ENCODE data around the gene EDIL3.

DNA sequence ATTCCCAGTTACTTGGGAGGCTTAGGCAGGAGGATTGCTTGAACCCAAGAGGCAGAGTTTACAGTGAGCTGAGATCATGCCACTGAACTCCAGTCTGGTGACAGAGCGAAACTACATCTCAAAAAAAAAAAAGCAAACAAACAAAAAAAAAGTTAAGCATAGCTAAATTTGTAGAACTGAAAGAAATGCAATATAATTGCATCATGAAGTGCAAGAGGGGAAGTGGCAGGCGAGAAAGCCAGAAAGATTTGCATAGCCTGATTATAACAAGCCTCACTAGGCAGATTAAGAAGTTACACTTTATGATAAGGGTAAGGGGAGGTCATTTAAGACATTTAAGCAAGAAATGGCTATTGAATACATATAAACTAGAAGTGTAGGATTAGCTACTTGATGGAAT is 187.1 kb downstream of the EDIL3 start:
- no peak for TF ChIP-seq CTCF (conservative IDR thresholded peaks at IDR 0.05)
- no peak for TF ChIP-seq EZH2 (IDR thresholded peaks at IDR 0.05; ENCODE audit: low read depth)
